Kidney epithelial cell (primary cell): ENCODE measurements around the gene ACSL3. TPM values are rescaled to one million over a fixed set of nuclear protein-coding genes. Genes with fewer than 3 reads are reported as not detected.

Experiments used
- DNase-seq: peaks from one replicate; pipeline ENCODE4 v3.0.0-alpha.2; 2010; ENCODE audit warnings: low read depth
- H3K27me3 ChIP-seq: 2 replicates; pipeline ENCODE4 v1.6.0; 2011; ENCODE audit warnings: low read length; ENCODE audit not compliant: control insufficient read depth, insufficient read depth
- H3K36me3 ChIP-seq: 2 replicates; pipeline ENCODE4 v1.5.1; 2011; ENCODE audit warnings: low read length; ENCODE audit not compliant: control insufficient read depth, insufficient read depth
- H3K4me3 ChIP-seq: 2 replicates; pipeline ENCODE4 v1.5.1; 2011; ENCODE audit warnings: low read depth, mild to moderate bottlenecking, control low read depth, low read length
- CTCF ChIP-seq: IDR thresholded peaks from 2 replicates; pipeline ENCODE4 v1.5.1; 2011; ENCODE audit warnings: mild to moderate bottlenecking, moderate library complexity, low read length, control low read depth, inconsistent platforms; ENCODE audit not compliant: insufficient read depth, poor library complexity, severe bottlenecking
- total RNA-seq: library from RNA; depleted of rRNA; stranded (reverse); fragments of >200 nt; gene quantifications from 2 replicates; pipeline ENCODE4 v1.2.3, GENCODE V29; 2015

ACSL3 gene
- total RNA-seq, 1 donor from 2014 or later, result 98.6 TPM

GRCh38 chr2:222952204-222952603 lies 91.4 kb downstream of the ACSL3 start:
- no peak for DNase-seq
- Histone ChIP-seq H3K4me3 (no peak overlapping the region), H3K36me3 (no peaks in the 10 kb centered on the region), H3K27me3 (no peaks in the 10 kb centered on the region)
- no peak for TF ChIP-seq CTCF

- Histone ChIP-seq H3K36me3 (no peaks in the 10 kb centered on the region), H3K27me3 (no peaks in the 10 kb centered on the region), H3K4me3 (no peak overlapping the region)
- DNase-seq, result no peak
- TF ChIP-seq CTCF, result no peak
These were observed 94.2 kb downstream of the ACSL3 start for GRCh38 chr2:222955008-222955407.

GRCh38 chr2:222959358-222959757 lies 98.5 kb downstream of the ACSL3 start:
- peak; percentile 84 for DNase-seq
- no peaks in the 10 kb centered on the region for H3K36me3 ChIP-seq
- no peak overlapping the region for H3K4me3 ChIP-seq
- TF ChIP-seq CTCF, result peak; percentile 66
- H3K27me3 ChIP-seq, result no peaks in the 10 kb centered on the region

- Histone ChIP-seq H3K27me3 (no peaks in the 10 kb centered on the region), H3K4me3 (no peak overlapping the region), H3K36me3 (no peaks in the 10 kb centered on the region)
- no peak for DNase-seq
- TF ChIP-seq CTCF, result no peak
These were observed 99.3 kb downstream of the ACSL3 start for GRCh38 chr2:222960126-222960525.

- Histone ChIP-seq H3K36me3 (no peaks in the 10 kb centered on the region), H3K27me3 (no peaks in the 10 kb centered on the region), H3K4me3 (no peak overlapping the region)
- no peak for DNase-seq
- no peak for TF ChIP-seq CTCF
These were observed 102.8 kb downstream of the ACSL3 start for GRCh38 chr2:222963641-222964040.

- no peak for TF ChIP-seq CTCF
- no peaks in the 10 kb centered on the region for H3K36me3 ChIP-seq
- no peak overlapping the region for H3K4me3 ChIP-seq
- no peaks in the 10 kb centered on the region for H3K27me3 ChIP-seq
- no peak for DNase-seq
These were observed 103.7 kb downstream of the ACSL3 start for GRCh38 chr2:222964376-222965031.
